BE2C (cell line): ENCODE data around the gene LRIG1.
A peak's percentile ranks its signal among the peaks of the same experiment; 100 is the strongest.

Experiments used
- DNase-seq: peaks from one replicate; pipeline ENCODE4 v3.0.0-alpha.2; 2020
- H3K27me3 ChIP-seq: fragments of 250-450 bp; sonication (Bioruptor Pico); 2 replicates; pipeline ENCODE4 v1.5.1; 2020; ENCODE audit warnings: mild to moderate bottlenecking
- H3K36me3 ChIP-seq: fragments of 250-450 bp; sonication (Bioruptor Pico); 2 replicates; pipeline ENCODE4 v1.5.1; 2020; ENCODE audit warnings: mild to moderate bottlenecking
- H3K4me1 ChIP-seq: fragments of 250-450 bp; sonication (Bioruptor Pico); 2 replicates; pipeline ENCODE4 v1.5.1; 2020
- H3K4me3 ChIP-seq: 2 replicates; pipeline ENCODE4 v1.5.1; 2011; ENCODE audit warnings: low read depth, low read length
- H3K9me3 ChIP-seq: fragments of 250-450 bp; sonication (Bioruptor Pico); 2 replicates; pipeline ENCODE4 v1.5.1; 2020
- CTCF ChIP-seq: IDR thresholded peaks from 2 replicates; pipeline ENCODE4 v1.5.1; 2012; ENCODE audit warnings: mild to moderate bottlenecking, low read depth, low read length

The LRIG1 gene

GRCh38 chr3:66411961-66412887 is 88.6 kb downstream of the LRIG1 start:
- TF ChIP-seq CTCF = no peak
- H3K36me3 ChIP-seq = no peaks in the 10 kb centered on the region

DNA sequence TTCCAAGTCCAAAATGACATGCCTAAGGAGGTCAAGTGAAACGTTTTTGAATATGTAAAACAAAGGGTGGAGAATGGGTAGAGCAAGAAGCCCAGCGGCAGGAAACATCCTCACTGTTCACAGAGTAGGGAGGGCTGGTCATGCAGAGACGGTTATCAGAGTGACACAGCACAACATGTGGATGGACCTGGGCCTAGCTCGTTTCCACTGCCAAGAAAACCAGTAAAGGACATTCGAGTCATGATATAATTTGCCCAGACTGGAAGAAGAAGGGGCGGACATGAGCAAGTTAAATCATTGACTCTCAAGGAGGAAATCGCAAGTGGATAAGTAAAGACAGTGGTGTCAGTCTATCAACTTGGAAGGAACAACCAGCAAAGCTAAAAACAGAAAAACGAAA is 89.3 kb downstream of the LRIG1 start:
- H3K9me3 ChIP-seq = no peaks in the 10 kb centered on the region
- H3K4me3 ChIP-seq = no peak overlapping the region
- no peak for DNase-seq
- no peak for TF ChIP-seq CTCF
- H3K36me3 ChIP-seq = no peaks in the 10 kb centered on the region
- peaks cover 6% of the 10 kb centered on the region for H3K4me1 ChIP-seq
- H3K27me3 ChIP-seq = no peaks in the 10 kb centered on the region

More at GRCh38 chr3:66411961-66412887, 88.6 kb downstream of the LRIG1 start:
- no peaks in the 10 kb centered on the region for H3K9me3 ChIP-seq
- H3K4me3 ChIP-seq = no peak overlapping the region
- H3K27me3 ChIP-seq = no peaks in the 10 kb centered on the region
- H3K4me1 ChIP-seq = peaks cover 6% of the 10 kb centered on the region
- DNase-seq = no peak

- H3K4me1 ChIP-seq = peaks cover 6% of the 10 kb centered on the region
- no peaks in the 10 kb centered on the region for H3K27me3 ChIP-seq
- no peaks in the 10 kb centered on the region for H3K9me3 ChIP-seq
- no peak for DNase-seq
- no peak overlapping the region for H3K4me3 ChIP-seq
- no peak for TF ChIP-seq CTCF
- H3K36me3 ChIP-seq = no peaks in the 10 kb centered on the region
Measured at GRCh38 chr3:66410976-66411375, 89.8 kb downstream of the LRIG1 start.

GRCh38 chr3:66409771-66410754 is 90.8 kb downstream of the LRIG1 start:
- H3K9me3 ChIP-seq = no peaks in the 10 kb centered on the region
- H3K4me3 ChIP-seq = no peak overlapping the region
- H3K27me3 ChIP-seq = no peaks in the 10 kb centered on the region
- peaks cover 6% of the 10 kb centered on the region; the same call in 1 of the 2 replicates for H3K4me1 ChIP-seq
- no peak for TF ChIP-seq CTCF
- no peak for DNase-seq
- no peaks in the 10 kb centered on the region for H3K36me3 ChIP-seq

DNA sequence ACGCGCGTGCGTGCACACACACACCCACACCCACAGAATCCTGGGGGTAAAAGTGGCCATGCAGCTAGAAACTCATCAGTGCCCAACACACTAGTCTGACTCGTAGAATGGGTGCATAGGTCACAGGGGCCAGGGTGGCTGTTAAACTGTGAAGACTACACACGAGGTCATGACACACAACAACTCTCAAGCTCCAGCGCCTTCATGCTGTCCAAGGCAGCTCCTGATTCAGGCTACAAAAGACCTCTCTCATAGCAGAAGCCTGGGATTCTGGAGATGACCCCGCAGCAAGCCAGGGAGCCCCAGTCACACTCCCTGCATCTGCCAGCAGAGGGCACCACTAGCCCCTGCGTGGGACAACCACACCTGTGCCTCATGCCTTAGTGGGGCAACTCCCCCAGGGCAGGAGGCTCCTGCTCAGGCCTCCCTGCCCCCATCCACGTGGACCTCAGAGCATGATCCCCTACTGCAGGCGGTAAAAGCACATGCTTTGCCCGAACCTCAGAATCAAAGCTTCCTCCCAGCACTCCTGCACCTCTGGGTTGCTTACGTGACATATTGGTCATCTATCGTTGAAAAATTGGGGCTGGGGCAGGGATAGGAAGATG is 93.1 kb downstream of the LRIG1 start:
- TF ChIP-seq CTCF = peak; percentile 94
- Histone ChIP-seq H3K36me3 (no peaks in the 10 kb centered on the region), H3K4me1 (no peaks in the 10 kb centered on the region), H3K4me3 (no peak overlapping the region), H3K9me3 (no peaks in the 10 kb centered on the region), H3K27me3 (no peaks in the 10 kb centered on the region)
- DNase-seq = peak; percentile 79
